ENCODE data around the gene ABO. TPM values are rescaled to one million over a fixed set of nuclear protein-coding genes. Genes with fewer than 3 reads are reported as not detected.
"Not testable (repeated sequence)": the region's sequence is repeated elsewhere in the genome, so short reads cannot be mapped to it uniquely, and the experiment has no call there.

ABO gene
- total RNA-seq, 1 experiment from 2014 or later = not detected

GRCh38 chr9:133242991-133243390, 32.0 kb downstream of the ABO start:
- DNase-seq (ENCODE audit: low read depth) = no peak

DNA sequence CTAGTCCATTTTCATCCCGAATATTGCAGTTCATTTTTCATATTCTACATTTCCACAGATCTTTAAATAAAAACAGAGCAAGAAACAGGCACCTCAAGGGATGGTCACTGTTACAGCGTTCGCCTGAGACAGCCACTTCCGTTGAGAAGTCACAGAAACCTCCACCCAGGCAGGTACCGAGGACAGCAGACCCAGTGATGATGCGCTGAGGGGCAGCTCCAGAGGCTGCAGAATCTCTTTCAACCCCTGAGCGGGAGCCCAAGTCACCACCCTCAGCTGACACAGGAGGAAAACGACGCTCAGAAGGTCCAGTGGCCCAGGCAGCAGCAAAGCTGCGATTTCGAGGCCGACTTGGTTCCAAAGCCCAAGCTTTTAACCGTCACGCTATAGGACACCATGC, 32.8 kb downstream of the ABO start:
- DNase-seq (ENCODE audit: low read depth) = no peak

DNA sequence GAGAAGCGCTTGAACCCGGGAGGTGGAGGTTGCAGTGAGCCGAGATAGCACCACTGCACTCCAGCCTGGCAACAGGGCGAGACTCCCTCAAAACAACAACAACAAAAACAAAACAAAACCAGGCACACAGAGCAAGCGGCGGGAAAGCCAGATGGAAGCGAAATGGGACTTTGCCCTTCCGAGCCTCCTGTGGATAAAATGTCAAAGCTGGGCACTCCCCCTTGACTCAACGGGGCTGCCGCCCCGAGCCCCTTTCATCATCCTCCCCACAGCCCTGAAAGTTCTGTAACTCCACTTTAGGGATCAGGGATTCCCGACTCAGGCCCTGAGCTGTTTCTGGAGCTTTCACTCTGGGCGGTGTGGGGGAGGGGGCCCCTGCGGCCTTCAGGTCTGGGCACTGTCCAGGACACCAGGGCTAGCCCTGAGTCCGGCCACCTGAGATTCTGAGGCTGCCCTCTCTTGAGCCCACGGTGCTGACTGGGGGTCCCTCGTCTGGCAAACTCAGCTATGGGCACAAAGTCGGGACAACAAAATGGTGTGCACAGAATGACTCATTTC, 35.4 kb downstream of the ABO start:
- DNase-seq (ENCODE audit: low read depth) = no peak

DNA sequence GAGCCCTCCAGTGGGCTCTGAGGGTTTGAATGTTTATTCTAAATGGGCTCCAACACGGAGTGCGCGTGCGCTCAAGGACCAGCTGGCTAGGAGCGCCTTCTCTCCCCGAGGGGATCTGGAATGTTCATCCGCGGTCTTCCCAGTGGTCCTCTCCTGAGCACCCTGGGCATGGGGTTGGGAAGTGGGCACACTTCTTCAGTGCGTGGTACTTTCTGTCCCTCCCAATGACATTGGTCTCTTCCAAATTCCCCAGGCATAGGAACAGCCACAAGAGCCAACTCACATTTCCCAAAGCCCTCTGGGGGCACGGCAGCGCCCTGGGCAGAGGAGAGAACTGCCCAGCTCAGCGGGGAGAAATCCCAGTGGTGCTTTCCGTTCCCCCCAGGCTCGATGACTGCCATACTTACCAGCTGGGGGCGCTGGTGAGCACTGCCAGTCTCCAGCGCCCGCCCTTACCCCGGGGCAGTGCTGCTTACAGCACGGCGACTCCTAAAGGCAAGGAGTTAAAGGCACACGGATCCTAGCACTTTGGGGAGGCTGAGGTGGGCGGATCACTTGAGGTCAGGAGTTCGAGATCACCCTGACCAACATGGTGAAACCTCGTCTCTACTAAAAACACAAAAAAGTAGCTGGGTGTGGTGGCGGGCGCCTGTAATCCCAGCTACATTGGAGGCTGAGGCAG, 36.0 kb downstream of the ABO start:
- DNase-seq (ENCODE audit: low read depth) = peak; percentile 43

DNA sequence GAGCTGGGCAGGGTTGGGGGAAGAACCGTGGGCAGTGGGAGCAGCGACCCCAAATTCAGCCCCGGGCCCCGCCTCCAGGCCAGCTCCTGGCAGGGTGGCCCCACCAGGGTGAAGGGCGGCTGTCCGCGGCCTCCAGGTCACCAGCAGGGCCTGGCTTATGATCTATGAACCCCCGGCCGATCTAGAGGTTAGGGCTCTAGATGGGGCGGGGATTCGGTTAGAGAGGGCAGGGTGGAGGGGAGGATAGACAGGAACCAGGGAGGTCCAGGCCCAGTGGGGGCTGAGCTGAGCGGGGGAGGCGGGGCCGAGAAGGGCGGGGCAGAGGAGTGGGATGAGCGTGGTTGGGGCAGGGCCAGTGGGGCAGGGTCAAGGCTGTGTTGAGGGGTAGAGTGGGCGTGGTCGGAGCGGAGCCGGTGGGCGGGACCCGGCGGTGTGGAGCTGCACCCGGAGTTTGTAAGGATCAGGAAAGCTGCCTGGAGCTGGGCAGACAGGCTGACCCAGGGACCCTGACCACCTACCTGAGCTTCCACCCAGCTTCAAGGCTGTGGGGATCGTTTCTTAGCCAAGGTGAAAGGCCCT, 36.6 kb downstream of the ABO start:
- peak; percentile 35 for DNase-seq (ENCODE audit: low read depth)

DNA sequence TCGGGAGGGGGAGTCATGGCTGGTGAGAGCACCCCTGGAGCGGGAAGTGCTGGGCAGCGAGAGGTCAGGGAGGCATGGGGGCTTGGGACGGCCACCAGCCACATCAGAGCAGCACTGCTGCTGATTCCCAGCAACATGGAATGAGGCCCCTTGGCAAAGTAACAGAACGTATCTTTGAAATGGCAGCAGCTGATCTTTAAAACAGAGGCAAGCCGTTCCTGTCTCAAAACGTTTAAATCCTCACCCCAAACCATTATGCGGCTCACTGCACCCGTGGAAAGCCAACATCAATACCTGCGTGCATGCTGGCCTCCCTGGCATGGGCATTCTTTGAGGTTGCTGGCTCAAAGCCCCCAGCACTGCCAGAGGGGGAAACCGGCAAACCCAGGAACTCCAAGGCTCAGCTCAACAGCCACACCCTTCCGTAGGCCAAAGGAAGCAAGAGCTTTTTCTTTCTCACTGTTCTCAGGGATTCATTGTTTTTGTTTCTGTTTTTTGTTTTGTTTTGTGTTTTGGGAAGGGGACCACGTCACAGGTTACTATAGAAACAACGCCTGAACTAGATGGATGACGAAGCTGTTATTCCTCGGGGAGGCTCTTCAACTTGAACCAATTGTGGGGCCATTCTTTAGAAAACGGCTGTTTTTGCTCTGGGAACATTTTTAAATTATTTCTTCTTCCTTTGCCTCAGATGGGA, 37.8 kb downstream of the ABO start:
- DNase-seq (ENCODE audit: low read depth) = peak; percentile 46

DNA sequence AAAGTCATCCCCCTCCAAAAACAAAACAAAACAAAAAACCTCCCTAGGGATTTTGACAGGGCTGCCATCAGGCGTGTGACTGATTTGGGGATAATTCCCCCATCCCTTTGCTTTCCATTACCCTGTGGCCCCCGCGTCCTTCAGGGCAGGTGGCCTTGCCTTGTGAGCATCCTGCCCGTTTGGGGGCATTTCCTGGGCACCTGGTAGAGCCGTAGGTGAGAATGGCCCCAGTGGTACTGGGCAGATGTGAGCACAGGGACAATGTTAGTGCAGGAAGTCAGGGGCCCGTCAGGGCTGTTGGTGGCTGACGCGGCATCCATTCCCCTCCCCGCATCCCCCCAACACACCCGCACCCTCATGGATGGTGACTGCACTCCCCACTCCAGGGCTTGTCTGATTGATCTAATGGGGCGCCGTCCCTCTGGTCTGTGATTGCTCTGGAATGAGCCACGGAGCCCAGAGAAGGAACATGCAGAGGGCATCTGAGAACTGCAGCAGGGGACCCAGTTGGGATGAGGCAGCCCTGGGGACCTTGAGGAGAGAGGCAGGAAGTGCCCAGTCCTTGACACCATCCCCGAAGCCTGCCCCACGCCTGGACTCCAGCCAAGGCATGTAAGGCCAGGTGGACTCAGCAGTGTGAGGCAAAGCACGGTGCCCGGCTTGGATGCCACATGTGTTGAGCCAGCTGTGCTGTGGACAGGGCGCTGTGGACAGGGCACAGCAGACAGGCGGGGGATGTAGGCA, 38.5 kb downstream of the ABO start:
- DNase-seq (ENCODE audit: low read depth) = not testable (repeated sequence)

GRCh38 chr9:133235549-133236222, 39.3 kb downstream of the ABO start:
- no peak for DNase-seq (ENCODE audit: low read depth)

DNA sequence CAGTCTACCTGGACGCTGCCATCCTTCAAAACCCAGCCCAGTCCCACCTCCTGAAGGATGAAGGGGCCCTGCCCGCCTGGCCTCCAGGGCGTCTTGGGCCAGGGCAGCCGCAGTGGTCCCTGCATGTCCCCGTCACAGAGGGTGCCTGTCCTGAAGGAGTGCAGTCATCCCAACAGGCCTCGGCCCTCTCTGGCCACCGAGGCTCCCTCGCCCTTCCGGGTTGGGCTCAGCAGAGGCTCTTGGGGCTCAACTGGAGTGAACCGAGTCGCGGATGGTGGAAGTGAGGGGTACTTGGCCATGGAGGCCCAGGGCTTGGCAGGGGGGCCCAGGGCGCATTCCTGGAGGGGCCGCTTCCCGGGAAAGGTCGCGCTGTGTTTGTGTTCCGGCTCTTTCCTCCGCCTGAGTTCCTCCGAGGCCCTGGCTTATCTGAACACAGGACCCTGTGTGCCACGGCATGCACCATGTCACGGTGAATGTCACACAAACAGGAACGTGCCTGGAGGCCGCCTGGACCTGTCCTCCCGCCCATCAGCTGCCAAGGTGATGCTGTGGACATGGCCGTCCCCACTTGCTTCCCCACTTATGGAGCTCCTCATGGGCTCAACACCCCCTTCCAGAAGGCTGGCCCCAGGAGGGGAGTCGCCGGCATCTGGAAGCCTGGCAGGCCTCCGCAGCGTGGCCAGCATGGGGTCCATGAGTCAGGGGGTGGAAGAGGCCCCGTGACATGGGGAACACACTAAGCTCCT, 40.3 kb downstream of the ABO start:
- no peak for DNase-seq (ENCODE audit: low read depth)

- DNase-seq (ENCODE audit: low read depth) = peak; percentile 14
These were observed 41.1 kb downstream of the ABO start for GRCh38 chr9:133233681-133234432.

GRCh38 chr9:133231934-133232568, 43.0 kb downstream of the ABO start:
- DNase-seq (ENCODE audit: low read depth) = not testable (repeated sequence)

DNA sequence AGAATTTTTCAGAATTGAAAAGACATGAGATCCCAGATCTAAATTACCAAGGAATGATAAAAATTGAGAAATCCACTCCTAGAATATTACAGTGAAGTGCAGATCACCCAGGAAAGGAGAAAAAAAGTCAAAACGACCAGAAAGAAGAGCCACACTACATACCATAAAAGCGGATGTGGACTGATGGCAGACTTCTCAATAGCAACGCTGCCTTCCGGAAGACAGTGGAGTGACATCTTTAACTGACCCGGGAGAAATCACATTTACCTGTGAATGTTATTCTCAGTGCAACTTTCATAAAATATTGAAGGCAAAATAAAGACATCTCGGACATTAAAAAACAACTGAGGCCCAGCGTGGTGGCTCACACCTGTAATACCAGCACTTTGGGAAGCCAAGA, 44.5 kb downstream of the ABO start:
- DNase-seq (ENCODE audit: low read depth) = not testable (repeated sequence)

DNA sequence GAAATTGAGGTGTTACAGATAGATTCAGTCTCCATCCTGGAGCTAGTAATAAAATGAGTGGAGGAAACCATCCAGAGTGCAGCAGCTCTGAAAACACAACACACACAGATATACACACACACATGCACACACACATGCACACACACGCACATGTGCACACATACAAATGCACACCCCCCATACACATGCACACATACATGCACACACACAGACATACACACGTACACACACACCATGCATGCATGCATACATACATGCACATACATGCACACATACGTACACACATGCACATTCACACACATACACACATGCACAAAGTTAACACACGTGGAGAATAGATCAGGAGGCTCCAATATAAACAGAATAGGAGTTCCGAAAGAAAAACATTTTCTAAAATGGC, 44.9 kb downstream of the ABO start:
- no peak for DNase-seq (ENCODE audit: low read depth)

- DNase-seq (ENCODE audit: low read depth) = not testable (repeated sequence)
These were observed 46.4 kb downstream of the ABO start for GRCh38 chr9:133228474-133229193.

DNA sequence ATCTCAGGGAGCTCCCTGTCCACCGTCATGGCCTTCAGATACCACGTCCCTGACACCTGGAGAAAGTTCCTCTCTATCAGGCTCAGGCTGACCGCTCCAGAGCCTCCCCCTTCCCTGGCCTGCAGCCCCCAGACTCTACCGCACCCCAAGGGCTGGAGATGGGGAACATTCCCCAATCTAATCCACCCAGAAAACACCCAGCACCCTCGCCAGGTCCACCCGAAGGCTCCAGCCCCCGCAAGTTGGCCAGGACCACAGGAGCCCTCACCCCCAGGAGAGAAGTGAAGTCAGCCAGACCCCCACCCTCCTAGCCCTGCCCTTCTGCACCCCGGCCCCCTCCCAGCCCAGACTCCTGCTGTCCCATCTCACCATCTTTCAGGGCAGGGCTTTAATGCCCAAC, 47.0 kb downstream of the ABO start:
- DNase-seq (ENCODE audit: low read depth) = not testable (repeated sequence)

GRCh38 chr9:133227242-133227860, 47.6 kb downstream of the ABO start:
- no peak for DNase-seq (ENCODE audit: low read depth)

DNA sequence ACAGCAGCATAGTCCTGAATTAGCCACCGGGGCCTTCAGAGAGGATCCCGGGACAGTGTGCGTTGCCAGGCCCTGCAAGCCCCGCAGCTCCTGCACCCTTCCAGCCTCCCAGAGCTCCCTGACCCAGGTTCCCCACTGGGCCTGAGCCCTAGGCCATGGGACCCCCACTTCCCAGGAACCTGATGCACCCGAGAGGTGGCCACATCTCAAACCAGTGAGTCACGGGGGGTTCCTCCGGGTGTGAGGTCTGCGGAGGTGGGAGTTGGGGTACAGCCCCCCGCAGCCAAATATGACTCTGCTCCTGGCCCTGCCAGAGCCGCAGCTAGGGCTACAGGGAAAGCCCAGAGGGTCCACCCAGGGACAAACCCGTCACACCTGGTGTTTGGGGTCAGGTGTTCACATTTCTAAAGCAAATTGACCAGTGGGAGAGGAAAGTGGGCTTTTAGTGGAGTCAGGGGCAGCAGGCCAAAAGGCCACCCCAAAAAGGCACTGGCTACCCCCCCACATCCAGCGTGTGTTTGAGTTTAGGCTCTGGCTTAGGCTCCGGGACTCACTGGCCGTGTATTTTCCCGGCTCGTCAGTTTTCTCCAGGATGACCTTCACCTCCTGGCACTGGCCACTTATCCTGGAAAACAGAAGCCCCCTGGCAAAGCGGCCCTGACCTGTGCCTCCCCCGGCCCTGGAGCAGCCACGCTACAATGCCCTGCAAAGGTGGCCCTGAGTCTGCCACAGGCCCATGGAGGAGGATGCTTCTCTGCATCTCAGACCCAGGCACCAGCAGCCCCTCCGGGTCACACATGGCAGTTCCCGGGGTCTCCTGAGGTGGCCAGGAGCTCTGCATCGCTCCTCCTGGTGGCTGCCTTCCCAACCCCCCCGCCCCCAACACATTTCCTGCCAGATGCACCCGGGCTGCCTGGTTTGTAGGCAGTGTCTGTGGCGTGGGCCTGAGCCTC, 48.5 kb downstream of the ABO start:
- DNase-seq (ENCODE audit: low read depth) = no peak

Measured in RPMI7951 (cell line).